Measurements from ENCODE around the gene ADCY10. TPM values are rescaled to one million over a fixed set of nuclear protein-coding genes. Genes with fewer than 3 reads are reported as not detected.

ADCY10 gene
- total RNA-seq, 1 donor from 2014 or later, result 0.07 TPM

DNA sequence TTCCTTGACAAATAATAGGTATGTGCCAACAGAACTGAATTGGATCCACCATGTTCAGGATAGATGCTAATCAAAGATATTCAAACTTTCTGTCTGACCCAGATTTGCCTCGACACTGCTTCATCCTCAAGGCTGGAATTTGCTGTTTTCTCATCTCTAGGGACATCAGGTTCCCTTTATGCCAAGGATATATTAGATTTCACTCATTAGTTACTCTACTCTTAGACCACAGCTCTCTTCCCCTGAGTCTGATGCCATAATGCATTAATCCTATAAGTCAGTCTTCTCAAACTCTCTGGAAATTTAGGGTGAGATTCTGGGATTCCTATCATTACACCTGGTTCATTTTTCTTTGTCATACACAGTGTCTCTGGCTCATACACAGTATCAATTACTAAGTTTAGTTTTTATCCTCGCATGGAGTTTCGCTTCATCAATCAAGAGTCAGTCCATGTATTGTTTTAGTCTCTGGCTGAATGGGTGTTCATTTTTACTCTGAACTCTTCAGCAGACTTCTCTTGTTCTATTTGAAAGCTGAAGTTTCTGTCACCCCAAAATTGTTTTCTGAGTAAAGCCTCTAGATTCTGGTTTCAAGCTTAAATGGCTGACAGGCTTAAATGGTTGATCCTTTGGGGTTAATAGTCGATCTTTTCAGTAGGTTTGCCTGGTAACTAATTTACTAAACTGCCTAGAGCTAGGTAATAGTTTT, 13.3 kb upstream of the ADCY10 start:
- intact Hi-C loops (cut with micrococcal nuclease), result no loop called here

DNA sequence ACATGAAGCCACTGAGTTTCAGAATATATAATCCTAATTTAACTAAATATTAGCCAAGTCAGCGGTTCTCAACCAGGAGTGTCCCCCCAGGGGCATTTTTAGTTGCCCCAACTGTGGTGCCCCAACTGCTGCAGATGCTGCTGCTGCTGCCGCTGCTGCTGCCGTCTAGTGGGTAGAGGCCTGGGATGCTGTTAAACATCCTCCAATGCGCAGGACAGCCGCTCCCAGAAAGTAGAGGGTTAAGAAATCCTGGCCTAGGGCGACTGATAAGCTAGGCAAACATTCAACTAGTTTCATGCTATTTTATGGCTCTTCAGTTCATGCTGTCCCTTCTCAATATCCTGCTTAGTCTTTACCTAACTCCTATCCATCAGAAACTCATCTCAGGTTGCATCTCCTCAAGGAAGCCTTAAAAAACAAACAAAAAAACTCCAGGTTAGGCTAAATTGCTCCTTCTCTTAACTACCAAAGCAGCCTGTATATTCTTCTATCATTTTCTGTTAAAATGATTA, 12.6 kb upstream of the ADCY10 start:
- intact Hi-C loops (cut with micrococcal nuclease), result no loop called here

DNA sequence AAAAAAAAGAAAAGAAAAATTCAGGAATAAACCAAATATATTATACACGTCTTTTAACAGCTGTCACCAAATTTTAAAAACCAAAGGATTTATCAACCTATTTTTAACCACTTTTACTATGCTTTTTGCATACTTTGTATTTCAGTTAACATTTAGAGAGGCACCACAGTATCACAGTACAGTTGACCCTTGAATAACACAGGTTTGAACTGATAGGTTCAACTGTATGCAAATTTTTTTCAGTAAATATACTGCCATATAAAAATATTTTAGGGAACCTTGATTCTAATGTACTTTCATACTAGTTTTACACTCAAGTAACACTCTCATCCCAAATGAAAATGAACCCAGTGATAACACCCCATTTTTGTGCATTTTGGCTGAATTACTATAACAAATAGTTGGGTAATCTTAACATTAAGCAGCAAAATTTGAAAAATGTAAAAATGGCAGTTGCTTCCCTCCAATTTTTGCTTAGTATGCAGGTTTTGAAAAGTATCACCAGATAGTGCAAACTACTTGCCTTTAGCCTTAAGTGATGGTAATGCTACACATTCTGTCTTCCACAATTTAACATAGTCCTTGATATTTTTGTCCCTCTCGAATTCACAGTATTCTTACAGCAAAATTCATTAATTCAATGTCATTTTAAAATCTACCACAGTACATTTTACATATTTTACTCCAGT, 10.8 kb upstream of the ADCY10 start:
- intact Hi-C loops (cut with micrococcal nuclease), result no loop called here

DNA sequence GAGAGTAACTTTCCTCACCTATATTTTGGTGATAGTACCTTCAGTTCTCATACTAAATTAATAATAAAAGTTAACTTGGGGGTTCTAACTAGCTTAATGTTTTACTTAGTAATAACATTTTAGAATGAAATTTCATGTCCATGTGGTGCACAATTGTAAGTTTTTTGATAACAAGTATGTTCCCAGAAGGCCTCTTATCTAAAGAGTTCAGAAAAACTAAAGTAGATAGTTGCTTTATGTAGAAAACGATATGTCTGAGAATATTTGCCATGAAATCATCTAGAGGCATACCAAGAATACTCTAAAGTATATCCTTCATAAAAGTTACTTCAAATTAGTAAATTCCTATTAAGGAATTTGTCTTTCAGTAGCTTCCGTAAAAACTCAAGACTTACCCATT, 10.2 kb upstream of the ADCY10 start:
- intact Hi-C loops (cut with micrococcal nuclease), result no loop called here

GRCh38 chr1:167923324-167924056, 9.6 kb upstream of the ADCY10 start:
- intact Hi-C loops (cut with micrococcal nuclease), result no loop called here

GRCh38 chr1:167922611-167923074, 8.7 kb upstream of the ADCY10 start:
- intact Hi-C loops (cut with micrococcal nuclease), result no loop called here

DNA sequence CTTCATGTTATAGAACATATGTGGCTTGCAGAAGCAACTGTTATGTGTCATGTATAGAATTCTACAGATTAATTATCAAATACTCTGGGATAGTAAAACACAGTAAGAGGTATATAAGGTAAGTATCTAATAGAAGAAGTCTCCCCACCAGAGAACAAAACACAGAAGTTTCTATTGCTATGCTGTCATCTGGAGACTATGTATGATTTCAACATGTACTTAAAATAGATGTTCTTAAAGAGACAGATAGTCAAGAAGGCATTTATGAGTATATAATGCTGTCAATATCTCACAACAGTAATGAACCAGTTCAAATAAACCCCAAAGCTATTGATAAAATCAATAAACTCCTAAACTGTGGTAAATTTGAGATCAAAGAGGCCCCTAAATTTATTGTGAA, 8.1 kb upstream of the ADCY10 start:
- intact Hi-C loops (cut with micrococcal nuclease), result no loop called here

DNA sequence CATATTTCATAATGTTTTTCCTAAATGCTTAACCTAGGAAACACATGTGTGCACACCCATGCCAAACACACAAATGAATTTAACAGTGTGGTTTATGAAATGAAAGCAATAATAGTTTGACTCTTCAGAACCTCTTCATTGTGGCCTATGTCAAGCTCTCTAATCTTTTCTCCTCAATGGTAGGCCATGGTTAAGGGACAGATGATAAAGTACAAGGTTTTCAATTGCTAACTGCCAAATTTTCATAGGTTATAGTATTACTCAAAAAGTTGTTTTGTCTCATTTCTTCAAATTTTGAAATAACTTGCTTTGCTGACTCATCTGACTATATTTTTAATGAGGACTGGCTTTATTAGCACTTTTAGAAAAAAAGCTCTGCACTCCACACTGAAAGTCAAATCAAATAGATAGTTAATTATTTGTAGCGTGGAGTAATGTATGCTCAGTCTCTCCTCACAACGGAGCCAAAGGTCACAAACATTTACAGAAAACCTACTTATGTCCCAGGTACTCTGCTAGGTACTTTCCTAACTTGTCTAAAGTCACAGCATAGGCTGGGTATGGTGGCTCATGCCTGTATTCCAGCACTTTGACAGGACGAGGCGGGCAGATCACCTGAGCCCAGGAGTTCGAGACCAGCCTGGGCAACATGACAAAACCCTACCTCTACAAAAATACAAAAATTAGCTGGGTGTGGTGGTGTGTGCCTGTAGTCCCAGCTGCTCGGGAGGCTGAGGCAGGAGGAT, 3.0 kb upstream of the ADCY10 start:
- intact Hi-C loops (cut with micrococcal nuclease), result no loop called here

DNA sequence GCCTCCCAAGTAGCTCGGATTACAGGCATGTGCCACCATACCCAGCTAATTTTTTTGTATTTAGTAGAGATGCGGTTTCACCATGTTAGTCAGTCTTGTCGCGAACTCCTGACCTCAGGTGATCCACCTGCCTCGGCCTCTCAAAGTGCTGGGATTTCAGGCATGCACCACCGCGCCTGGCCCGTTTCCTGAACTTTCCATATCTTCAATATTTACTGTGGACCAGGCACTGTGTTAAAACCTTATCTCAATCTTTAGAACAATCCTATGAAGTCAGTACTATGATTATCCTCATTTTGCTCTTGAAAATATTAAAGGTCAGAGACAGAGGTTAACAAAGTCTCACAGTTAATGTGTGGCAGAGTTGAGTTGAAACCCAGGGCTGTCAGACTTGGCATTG, 1.6 kb upstream of the ADCY10 start:
- intact Hi-C loops (cut with micrococcal nuclease), result no loop called here

- intact Hi-C loops (cut with micrococcal nuclease), result no loop called here
These were observed 1.6 kb downstream of the ADCY10 start for GRCh38 chr1:167912294-167912693.

GRCh38 chr1:167911413-167911812, 2.5 kb downstream of the ADCY10 start:
- intact Hi-C loops (cut with micrococcal nuclease), result no loop called here

- intact Hi-C loops (cut with micrococcal nuclease), result no loop called here
These were observed 3.4 kb downstream of the ADCY10 start for GRCh38 chr1:167910530-167910929.

DNA sequence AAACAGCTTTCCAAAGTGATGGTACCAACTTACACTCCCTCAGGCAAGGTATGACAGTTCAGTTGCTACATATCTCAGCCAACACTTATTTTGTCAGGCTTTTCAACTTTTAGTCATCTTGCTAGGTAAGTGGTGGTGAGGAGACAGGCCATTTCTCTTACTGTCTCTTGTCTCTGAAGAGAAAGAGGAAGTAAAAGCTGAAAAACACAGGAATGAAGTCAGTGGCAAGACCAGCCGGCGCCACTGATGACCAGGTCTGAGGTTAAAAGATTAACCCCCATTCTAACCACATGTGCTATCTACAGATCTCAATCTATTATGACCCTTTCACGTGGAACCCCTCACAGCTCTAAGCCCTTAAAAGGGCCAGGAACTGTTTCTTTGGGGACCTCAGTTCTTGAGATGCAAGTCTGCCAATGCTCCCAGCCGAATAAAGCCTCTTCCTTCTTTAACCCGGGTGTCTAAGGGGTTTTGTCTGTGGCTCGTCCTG, 4.2 kb downstream of the ADCY10 start:
- intact Hi-C loops (cut with micrococcal nuclease), result no loop called here

GRCh38 chr1:167905671-167906070, 8.3 kb downstream of the ADCY10 start:
- intact Hi-C loops (cut with micrococcal nuclease), result no loop called here

- intact Hi-C loops (cut with micrococcal nuclease), result no loop called here
These were observed 8.8 kb downstream of the ADCY10 start for GRCh38 chr1:167905182-167905581.

DNA sequence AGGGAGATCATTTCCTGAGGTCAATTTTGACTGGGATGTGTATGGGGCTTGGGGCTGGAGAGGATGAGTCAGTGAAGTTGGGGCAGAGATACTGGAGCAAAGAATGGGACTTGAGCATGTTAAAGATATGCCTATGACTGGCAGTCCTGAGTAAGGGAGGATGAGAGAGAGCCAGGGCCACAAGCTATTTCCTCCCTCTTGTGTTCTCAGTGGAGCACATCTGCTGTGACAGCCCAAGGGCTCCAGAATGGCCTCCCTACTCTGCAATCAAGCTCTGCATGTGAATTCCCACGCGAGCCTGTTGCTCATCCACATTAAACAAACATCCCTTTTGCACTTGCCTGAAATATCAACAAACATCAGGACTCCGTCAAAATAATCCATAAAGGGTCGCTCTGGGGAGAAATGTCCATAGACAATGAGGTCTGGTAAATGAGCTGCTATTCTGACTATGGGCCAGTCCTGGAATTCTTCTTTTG, 9.2 kb downstream of the ADCY10 start:
- intact Hi-C loops (cut with micrococcal nuclease), result no loop called here

DNA sequence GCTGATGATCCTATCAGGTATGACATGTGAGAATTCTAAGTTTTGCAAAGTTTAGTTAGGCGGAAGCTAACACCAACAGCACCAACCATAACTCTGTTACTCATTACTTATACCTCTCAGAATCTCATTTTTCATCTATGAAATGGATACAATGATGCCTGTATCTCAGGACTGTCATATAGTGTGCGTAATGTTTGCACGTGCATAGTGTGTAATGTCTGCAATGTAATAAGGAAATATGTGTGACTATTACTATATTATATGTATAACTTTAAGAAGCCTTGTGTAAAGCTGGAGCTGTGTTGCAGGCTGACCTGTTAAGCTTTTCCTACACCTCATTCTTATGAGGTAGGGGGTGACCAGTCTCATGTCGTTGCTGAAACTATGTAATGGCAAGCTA, 13.0 kb downstream of the ADCY10 start:
- intact Hi-C loops (cut with micrococcal nuclease), result no loop called here

DNA sequence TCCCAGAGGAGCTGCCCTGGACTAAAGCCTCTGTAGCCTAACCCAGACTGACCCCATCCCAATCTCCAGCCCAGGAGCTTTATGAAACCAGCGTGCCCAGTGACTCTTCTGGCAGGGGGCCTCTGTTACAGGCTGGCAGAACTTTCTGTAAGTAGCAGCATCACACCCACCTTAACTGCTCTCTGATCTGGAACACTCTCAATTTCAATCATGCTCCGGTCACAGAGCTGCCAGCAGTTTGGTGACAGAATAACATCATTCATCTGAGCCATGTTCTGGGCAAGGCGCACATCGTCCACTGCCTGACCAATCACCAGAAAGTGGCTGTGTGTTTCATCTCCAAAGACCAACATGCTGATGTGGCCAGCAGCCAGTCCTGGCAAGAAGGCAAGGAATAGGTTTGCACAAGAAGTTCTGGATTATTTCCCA, 14.7 kb downstream of the ADCY10 start:
- intact Hi-C loops (cut with micrococcal nuclease), result no loop called here

- intact Hi-C loops (cut with micrococcal nuclease), result no loop called here
These were observed 15.2 kb downstream of the ADCY10 start for GRCh38 chr1:167898578-167899222.

- intact Hi-C loops (cut with micrococcal nuclease), result no loop called here
These were observed 20.1 kb downstream of the ADCY10 start for GRCh38 chr1:167893798-167894197.

- intact Hi-C loops (cut with micrococcal nuclease), result no loop called here
These were observed 23.5 kb downstream of the ADCY10 start for GRCh38 chr1:167890400-167890799.
